ENCODE measurements around the gene NMRK1. TPM values are rescaled to one million over a fixed set of nuclear protein-coding genes. Genes with fewer than 3 reads are reported as not detected.

Gene NMRK1
- total RNA-seq, 3 donors from 2014 or later: 14.0 to 27.2 (median 19.0) TPM

DNA sequence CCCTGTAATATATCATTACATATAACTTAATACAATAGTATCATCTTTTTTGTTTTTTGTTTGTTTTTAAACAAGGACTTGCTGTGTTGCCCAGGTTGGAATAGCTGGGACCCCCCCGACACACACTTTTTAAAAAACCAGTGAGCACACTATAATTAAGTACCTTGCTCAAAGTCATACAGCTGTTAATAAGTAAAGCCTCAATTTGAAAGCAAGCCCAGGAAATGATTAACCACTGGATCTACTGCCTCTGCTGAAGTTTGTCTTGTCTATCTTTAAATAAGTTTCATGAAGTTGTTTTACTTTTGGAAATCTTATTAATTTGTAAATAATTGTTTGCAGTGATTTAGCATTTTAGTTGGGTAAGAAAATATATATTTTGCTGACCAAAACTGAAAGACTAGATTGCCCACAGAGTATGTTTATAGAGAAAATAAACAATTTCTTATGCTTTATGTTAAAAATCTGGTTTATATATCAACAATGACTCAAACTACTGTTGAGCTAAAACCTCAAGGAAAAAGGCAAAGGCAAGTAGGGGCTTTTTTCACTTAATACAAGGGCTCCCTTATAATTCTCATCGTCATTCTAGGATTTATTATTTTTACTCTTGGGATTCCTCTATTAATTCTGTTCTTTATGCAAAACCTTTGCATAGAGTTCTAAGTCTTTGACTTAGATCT is 54.0 kb downstream of the NMRK1 start:
- TF ChIP-seq, protein P1, sequence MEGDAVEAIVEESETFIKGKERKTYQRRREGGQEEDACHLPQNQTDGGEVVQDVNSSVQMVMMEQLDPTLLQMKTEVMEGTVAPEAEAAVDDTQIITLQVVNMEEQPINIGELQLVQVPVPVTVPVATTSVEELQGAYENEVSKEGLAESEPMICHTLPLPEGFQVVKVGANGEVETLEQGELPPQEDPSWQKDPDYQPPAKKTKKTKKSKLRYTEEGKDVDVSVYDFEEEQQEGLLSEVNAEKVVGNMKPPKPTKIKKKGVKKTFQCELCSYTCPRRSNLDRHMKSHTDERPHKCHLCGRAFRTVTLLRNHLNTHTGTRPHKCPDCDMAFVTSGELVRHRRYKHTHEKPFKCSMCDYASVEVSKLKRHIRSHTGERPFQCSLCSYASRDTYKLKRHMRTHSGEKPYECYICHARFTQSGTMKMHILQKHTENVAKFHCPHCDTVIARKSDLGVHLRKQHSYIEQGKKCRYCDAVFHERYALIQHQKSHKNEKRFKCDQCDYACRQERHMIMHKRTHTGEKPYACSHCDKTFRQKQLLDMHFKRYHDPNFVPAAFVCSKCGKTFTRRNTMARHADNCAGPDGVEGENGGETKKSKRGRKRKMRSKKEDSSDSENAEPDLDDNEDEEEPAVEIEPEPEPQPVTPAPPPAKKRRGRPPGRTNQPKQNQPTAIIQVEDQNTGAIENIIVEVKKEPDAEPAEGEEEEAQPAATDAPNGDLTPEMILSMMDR (IDR thresholded peaks at IDR 0.05): no peak
- ATAC-seq (no peak), DNase-seq (no peak)
- intact Hi-C loops (cut with DNase I, micrococcal nuclease): no loop called here
- no peaks in the 10 kb centered on the region for H3K4me1 ChIP-seq (ENCODE audit: low read depth)
- H3K4me3 ChIP-seq: no peak overlapping the region
- H3K36me3 ChIP-seq (ENCODE audit: low read depth): no peaks in the 10 kb centered on the region
- H3K9me3 ChIP-seq: no peaks in the 10 kb centered on the region

DNA sequence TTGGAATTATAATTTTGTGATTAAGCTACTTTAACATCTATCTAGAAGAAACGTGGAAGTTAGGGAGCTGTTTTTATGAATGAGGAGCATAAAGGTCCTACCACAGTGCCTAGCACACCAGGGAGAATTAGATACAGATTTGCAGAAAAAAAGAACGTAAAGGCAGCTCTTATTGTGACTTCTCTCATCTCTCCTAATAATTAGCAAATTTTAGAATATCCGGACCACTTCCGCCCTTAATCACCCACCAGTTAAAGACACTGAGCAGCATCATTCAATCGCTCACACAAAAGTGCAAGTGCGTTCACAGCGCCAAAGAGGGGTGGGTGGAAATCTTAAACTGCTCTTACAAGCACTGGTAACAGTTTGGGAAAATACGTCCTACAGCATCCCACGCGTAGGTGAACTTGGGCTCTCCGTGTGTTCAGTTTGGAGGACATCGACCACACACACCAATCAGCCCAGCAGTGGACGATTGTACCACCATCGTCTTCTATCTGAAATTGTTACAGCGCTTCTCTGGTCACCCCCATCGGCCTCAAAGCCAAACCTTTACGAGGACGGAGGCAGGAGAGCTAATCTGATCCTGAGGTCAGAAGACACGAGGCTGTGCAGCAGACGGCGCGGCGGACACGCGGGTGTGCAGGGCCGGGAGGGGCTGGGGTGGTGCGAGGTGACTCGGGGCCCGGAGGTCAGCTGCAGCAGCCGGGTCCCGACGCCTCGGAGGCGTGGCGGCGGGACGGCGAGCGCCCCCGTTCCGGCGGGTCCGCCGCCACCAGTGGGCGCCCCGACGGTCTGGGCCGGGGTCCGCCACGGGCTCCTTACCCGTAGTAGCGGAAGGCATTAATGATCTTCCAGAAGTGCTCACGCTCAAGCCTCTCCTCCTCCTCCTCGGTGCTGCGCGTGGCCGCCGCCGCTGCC is 60.5 kb downstream of the NMRK1 start:
- Histone ChIP-seq H3K4me1 (ENCODE audit: low read depth) (peaks cover 9% of the 10 kb centered on the region), H3K36me3 (ENCODE audit: low read depth) (no peaks in the 10 kb centered on the region), H3K9me3 (no peaks in the 10 kb centered on the region), H3K4me3 (peak overlapping the region; percentile 67)
- ATAC-seq (peak; percentile 73), DNase-seq (peak; percentile 72 to 87 (median 82))
- intact Hi-C loops (cut with DNase I, micrococcal nuclease): loop anchor here (10.0 kb wide), 2 partner anchors 47 to 57 kb away; partner anchors contain the start of genes NMRK1 (in 1 of the 2) and OSTF1 (in 1 of the 2)
- TF ChIP-seq, protein P1 (IDR thresholded peaks at IDR 0.05): no peak

DNA sequence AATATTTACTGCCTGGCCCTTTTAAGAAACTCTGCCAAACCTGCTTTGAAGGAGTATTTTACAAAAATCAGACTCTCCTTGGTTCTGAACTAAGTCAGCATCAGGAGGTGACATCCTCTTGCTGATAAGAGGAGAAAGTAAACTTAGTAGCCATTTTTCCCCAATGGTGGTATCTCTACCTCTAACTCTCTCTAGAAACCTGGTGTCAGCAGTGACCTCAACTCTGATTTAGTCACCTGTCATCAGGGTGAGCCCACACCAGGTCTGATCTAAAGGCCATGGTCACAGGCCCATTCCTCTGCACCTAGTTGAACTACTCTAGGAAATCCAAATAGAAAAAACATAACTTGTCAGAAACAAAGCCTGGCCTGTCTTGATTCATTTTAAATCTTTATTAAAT is 64.1 kb downstream of the NMRK1 start:
- intact Hi-C loops (cut with DNase I, micrococcal nuclease): loop anchor here (10.0 kb wide), 2 partner anchors 51 to 61 kb away; partner anchors contain the start of genes NMRK1 (in 1 of the 2) and OSTF1 (in 1 of the 2)
- DNase-seq: no peak
- Histone ChIP-seq H3K9me3 (no peaks in the 10 kb centered on the region), H3K4me1 (ENCODE audit: low read depth) (peaks cover 9% of the 10 kb centered on the region), H3K36me3 (ENCODE audit: low read depth) (no peaks in the 10 kb centered on the region), H3K4me3 (no peak overlapping the region)
- TF ChIP-seq, protein P1 (IDR thresholded peaks at IDR 0.05): no peak
- ATAC-seq: no peak

DNA sequence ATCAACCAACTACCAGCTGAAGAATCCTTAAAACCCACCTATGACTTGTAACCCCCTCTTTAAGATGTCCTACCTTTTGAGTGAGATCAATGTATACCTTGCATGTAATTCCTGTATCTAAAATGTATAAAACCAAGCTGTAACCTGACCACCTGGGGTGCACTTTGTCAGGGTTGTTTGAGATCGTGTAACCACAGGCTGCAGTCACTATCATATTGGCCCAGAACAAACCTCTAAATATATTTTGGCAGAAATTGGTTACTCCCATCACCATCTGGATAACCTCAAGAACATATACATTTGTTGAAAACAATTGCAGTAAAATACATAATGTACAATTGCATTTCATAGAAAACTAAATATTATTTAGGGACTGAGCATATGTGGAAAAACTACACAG is 68.3 kb downstream of the NMRK1 start:
- DNase-seq (no peak), ATAC-seq (no peak)
- TF ChIP-seq, protein P1 (IDR thresholded peaks at IDR 0.05): no peak
- Histone ChIP-seq H3K4me1 (ENCODE audit: low read depth) (peaks cover 4% of the 10 kb centered on the region), H3K4me3 (no peak overlapping the region), H3K9me3 (no peaks in the 10 kb centered on the region), H3K36me3 (ENCODE audit: low read depth) (no peaks in the 10 kb centered on the region)
- intact Hi-C loops (cut with DNase I, micrococcal nuclease): loop anchor here (10.0 kb wide), 2 partner anchors 55 to 65 kb away; partner anchors contain the start of genes NMRK1 (in 1 of the 2) and OSTF1 (in 1 of the 2)

DNA sequence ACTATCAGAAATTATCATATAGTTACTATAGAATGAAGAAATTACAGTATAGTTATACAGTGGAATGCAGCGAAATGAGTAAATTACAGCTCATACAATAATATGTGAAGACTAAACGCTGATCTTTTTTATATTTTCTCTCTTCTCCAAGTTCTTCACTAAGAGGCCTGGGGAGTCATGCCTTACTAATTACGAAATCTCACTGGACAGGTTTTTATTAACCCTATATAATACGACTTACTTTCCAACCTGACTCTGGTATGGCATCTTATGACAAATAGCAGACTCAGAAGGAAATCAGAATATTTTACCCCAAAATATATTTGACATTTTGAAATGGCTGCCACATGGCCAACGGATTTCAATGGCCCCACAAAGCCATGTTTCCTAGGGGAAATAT is 68.9 kb downstream of the NMRK1 start:
- DNase-seq (no peak), ATAC-seq (no peak)
- H3K4me1 ChIP-seq (ENCODE audit: low read depth): peaks cover 4% of the 10 kb centered on the region
- TF ChIP-seq, protein P1 (IDR thresholded peaks at IDR 0.05): no peak
- intact Hi-C loops (cut with DNase I, micrococcal nuclease): no loop called here
- no peak overlapping the region for H3K4me3 ChIP-seq
- H3K36me3 ChIP-seq (ENCODE audit: low read depth): no peaks in the 10 kb centered on the region
- H3K9me3 ChIP-seq: no peaks in the 10 kb centered on the region
